ENCODE measurements around the gene HHIPL1.

HHIPL1 gene

DNA sequence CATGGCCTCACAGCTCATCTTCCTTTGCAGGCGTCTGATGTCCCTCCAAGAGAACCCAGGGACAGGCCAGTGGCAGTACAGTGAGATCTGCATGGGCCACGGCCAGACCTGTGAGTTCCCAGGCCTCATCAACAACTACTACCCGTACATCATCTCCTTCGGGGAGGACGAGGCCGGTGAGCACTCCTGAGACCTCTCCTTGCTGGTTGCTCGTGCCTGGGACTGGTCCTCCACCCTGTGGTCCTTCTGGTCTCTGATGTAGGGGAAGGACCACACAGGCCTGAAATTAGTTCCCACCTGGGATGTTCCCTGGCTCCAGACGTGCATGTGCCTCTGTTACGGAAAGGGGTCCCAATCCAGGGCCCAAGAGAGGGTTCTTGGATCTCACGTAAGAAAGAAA is 17.9 kb downstream of the HHIPL1 start:
- Mint-ChIP-seq H3K27ac (no peak overlapping the region), H3K9me3 (no peaks in the 10 kb centered on the region), H3K4me1 (ENCODE audit: low read depth in 2 of 2) (peaks cover 0 to 2% of the 10 kb centered on the region in 2 donors), H3K36me3 (ENCODE audit: insufficient read depth) (no peaks in the 10 kb centered on the region), H3K27me3 (peaks cover 24 to 75% of the 10 kb centered on the region in 2 donors), H3K4me3 (no peak overlapping the region)
- DNase-seq (no peak), ATAC-seq (replicated peaks) (no peak)

DNA sequence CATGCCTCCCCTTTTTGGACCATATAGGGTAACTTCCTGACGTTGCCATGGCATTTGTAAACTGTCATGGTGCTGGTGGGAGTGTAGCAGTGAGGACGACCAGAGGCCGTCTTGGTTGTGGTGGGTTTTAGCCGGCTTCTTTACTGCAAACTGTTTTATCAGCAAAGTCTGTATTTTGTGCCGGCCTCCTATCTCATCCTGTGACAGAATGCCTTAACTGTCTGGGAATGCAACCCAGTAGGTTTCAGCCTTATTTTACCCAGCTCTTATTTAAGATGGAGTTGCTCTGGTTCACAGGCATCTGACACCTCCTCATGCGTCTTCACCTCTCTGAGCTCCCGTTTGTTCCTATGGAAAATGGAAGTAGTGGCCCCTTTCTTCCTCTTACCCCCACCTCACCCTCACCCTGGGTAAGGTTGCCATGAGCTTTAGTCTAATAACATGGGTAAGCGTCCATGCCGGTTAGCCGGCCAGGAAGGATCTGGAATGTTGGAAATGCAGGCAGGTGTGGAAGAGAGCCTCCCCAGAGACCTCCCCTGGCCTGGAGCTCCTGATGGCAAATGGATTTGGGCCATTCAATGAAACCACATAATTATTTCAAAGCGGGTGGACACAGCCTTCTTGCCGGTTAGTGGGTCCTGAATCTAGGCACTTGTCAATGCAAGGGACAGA is 18.6 kb downstream of the HHIPL1 start:
- H3K27me3 Mint-ChIP-seq = peaks cover 17 to 75% of the 10 kb centered on the region in 2 donors
- ATAC-seq (replicated peaks) (no peak), DNase-seq (no peak)
- H3K4me3 Mint-ChIP-seq = no peak overlapping the region
- H3K27ac Mint-ChIP-seq = no peak overlapping the region
- no peaks in the 10 kb centered on the region for H3K9me3 Mint-ChIP-seq
- H3K4me1 Mint-ChIP-seq (ENCODE audit: low read depth in 2 of 2) = peaks cover 0 to 2% of the 10 kb centered on the region in 2 donors
- H3K36me3 Mint-ChIP-seq (ENCODE audit: insufficient read depth) = no peaks in the 10 kb centered on the region

DNA sequence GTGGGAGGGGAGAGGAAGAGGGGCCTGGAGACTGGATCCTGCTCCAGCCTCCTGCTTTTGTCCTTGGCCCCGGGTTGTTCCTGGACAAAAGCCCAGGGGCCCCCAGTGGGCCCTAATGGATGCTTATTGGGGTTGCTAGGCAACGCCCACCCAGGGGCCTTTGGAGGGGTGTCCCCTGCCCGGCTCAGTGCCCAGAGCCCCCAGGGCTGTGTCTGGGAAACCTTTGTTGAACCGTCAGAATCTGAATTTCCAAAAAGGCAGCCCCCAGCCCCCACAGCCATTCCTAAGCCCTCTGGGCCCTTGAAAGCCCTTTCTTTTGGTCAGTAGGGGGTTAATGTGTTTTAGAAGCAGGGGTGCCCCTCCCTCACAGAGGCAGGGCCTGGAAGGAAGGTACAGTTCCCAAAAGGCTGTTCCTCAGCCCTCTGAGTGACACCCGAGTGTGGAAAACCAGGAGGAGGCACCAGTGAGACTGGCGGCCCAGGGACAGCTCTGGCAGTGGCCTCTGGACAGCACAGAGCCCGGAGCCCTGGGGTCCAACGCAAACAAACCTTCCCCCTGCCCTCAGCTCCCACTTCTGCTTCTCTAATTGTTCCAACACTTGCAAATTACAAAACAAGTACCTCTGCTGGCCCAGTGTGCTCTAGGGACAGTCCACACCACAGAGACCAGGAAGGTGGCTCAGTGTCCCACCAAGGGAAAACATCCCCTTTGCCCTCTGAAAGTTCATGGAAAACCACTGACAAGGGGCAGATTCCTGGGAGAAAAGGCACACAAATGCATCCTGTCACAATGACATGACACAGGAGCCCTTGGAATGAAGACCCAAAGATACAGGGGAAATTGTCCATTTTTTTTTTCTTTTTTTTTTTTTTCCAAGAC is 19.4 kb downstream of the HHIPL1 start:
- peaks cover 0 to 2% of the 10 kb centered on the region in 2 donors for H3K4me1 Mint-ChIP-seq (ENCODE audit: low read depth in 2 of 2)
- no peak overlapping the region for H3K27ac Mint-ChIP-seq
- DNase-seq = no peak
- no peak overlapping the region for H3K4me3 Mint-ChIP-seq
- H3K9me3 Mint-ChIP-seq = no peaks in the 10 kb centered on the region
- no peaks in the 10 kb centered on the region for H3K36me3 Mint-ChIP-seq (ENCODE audit: insufficient read depth)
- no peak for ATAC-seq (replicated peaks)
- H3K27me3 Mint-ChIP-seq = peaks cover 13 to 77% of the 10 kb centered on the region in 2 donors

DNA sequence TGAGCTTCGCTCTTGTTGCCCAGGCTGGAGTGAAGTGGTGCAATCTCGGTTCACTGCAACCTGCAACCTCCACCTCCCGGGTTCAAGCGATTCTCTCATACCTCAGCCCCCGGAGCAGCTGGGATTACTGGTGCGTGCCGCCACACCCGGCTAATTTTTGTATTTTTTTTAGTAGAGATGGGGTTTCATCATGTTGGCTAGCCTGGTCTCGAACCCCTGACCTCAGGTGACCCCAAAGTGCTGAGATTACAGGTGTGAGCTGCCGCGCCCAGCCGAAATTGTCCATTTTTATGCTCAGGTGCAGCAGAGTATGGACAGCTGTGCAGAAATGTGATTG is 20.0 kb downstream of the HHIPL1 start:
- DNase-seq = no peak
- no peak for ATAC-seq (replicated peaks)
- Mint-ChIP-seq H3K27ac (no peak overlapping the region), H3K4me3 (no peak overlapping the region), H3K27me3 (peaks cover 12 to 77% of the 10 kb centered on the region in 2 donors), H3K9me3 (no peaks in the 10 kb centered on the region), H3K36me3 (ENCODE audit: insufficient read depth) (no peaks in the 10 kb centered on the region), H3K4me1 (ENCODE audit: low read depth in 2 of 2) (peaks cover 0 to 2% of the 10 kb centered on the region in 2 donors)

DNA sequence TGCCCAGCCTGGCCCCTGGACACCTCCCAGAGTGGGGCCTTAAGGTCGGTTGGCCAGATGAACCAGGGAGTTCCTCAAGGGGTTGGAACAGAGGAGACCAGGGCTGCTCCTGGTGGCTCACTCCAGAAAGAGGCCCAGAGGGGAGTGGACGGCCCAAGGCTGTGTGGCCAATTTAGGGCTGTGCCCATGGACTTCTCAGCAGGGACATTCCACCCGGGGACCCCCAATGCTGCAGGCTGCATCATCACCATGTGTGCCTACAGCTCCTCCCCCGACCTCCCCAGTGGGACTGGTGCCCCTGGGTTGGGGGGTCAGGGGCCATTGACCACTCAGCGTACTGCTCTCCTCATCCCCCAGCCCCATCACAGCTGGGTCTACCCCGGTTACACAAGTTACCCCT is 21.6 kb downstream of the HHIPL1 start:
- H3K4me3 Mint-ChIP-seq = no peak overlapping the region
- no peaks in the 10 kb centered on the region for H3K9me3 Mint-ChIP-seq
- no peaks in the 10 kb centered on the region for H3K36me3 Mint-ChIP-seq (ENCODE audit: insufficient read depth)
- H3K27me3 Mint-ChIP-seq = peaks cover 0 to 73% of the 10 kb centered on the region in 2 donors
- no peak overlapping the region for H3K27ac Mint-ChIP-seq
- no peak for DNase-seq
- no peaks in the 10 kb centered on the region for H3K4me1 Mint-ChIP-seq (ENCODE audit: low read depth in 2 of 2)
- no peak for ATAC-seq (replicated peaks)

DNA sequence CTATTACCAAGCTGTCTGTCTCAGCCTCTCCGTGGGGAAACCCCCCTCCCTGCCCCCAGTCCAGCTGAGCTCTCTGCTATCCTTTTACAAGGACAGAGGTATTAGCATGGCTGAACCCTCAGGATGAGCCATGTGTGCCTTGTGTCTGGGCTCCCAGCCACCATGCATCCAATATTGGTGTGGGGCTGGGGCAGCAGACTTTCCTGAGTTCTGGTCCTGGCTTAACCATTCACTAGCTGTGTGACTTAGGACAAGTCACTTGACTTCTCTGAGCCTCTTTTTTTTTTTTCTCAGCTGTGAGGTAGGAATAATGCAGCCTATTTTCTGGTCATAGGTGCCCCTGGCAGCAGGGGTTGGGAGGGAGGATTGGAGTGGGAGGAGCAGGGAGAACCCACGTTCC is 22.1 kb downstream of the HHIPL1 start:
- ATAC-seq (replicated peaks) = no peak
- no peak for DNase-seq
- H3K4me1 Mint-ChIP-seq (ENCODE audit: low read depth in 2 of 2) = no peaks in the 10 kb centered on the region
- H3K9me3 Mint-ChIP-seq = no peaks in the 10 kb centered on the region
- H3K4me3 Mint-ChIP-seq = no peak overlapping the region
- peaks cover 0 to 73% of the 10 kb centered on the region in 2 donors for H3K27me3 Mint-ChIP-seq
- no peak overlapping the region for H3K27ac Mint-ChIP-seq
- H3K36me3 Mint-ChIP-seq (ENCODE audit: insufficient read depth) = no peaks in the 10 kb centered on the region

DNA sequence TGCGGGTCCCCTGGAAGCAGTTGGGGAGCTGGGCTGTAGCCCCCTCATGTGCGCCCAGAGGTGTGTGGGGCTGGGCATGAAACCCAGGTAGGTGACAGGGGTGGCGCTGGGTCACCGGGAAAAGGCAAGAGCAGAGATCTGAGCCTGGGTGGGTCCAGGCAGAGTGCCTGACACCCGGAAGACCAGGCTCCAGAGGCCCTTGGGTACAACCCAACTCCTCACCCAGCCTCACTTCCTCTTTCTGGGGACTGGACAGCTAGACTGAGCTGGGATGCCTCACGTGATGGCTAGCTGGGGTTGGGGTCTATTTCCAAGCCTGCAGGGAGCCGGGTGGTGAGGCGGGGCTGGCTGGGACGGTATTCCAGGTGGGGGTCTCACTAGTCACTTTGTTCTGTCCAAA is 22.9 kb downstream of the HHIPL1 start:
- ATAC-seq (replicated peaks) = no peak
- Mint-ChIP-seq H3K9me3 (no peaks in the 10 kb centered on the region), H3K27ac (no peak overlapping the region), H3K4me1 (ENCODE audit: low read depth in 2 of 2) (peaks cover 4 to 6% of the 10 kb centered on the region in 2 donors), H3K4me3 (no peak overlapping the region), H3K27me3 (peaks cover 0 to 66% of the 10 kb centered on the region in 2 donors), H3K36me3 (ENCODE audit: insufficient read depth) (no peaks in the 10 kb centered on the region)
- no peak for DNase-seq

DNA sequence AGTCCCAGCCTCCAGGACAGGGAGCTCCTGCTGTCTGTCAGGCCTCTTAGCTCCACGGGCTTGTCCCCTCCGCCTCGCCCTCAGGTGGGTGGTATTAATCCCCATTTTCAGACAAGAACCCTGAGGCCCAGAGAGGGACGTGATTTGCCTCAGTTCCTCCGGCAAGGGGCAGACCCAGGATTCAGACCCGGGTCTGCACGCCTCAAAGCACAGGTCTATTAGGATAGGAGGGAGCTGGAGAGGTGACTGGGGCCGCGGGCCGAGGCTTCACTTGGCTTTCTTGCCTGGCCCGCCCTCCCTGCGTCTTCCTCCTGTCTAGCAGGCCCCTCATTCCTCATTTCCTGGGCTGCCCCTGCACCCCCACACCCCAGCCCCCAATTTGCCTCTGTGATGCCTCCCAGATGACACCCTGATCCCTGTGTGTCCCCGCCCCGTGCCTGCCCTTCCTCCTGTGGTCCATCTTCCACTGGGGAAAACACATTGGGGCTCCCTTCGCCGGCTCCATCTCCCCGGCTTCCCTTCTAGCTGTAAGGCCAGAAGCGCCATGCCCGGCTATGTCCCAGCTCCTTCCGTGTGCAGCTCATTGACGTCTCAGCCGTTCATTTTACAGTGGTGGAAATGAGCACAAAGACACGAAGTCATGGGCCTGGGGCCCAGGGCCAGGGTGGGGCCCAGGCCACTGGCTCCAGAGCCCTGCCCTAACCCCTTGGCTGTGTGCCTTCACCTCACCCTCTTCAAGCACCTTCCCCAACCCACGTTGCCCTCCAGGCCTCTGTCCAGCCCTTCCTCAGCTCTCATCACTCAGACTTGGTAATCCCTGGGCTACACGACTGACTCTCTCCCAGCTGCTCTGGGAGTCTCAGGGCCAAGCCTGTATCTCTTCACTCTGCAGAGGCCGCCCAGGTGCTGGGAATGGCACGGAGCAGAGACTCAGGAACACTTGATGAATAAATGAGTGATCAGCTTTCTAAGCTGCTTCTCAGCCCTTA is 23.7 kb downstream of the HHIPL1 start:
- H3K4me1 Mint-ChIP-seq (ENCODE audit: low read depth in 2 of 2) = peaks cover 9 to 11% of the 10 kb centered on the region in 2 donors
- peaks cover 0 to 58% of the 10 kb centered on the region in 2 donors for H3K27me3 Mint-ChIP-seq
- peaks cover 4% of the 10 kb centered on the region for H3K36me3 Mint-ChIP-seq (ENCODE audit: insufficient read depth)
- ATAC-seq (replicated peaks) (no peak), DNase-seq (no peak)
- no peak overlapping the region for H3K4me3 Mint-ChIP-seq
- H3K27ac Mint-ChIP-seq = no peak overlapping the region
- no peaks in the 10 kb centered on the region for H3K9me3 Mint-ChIP-seq

DNA sequence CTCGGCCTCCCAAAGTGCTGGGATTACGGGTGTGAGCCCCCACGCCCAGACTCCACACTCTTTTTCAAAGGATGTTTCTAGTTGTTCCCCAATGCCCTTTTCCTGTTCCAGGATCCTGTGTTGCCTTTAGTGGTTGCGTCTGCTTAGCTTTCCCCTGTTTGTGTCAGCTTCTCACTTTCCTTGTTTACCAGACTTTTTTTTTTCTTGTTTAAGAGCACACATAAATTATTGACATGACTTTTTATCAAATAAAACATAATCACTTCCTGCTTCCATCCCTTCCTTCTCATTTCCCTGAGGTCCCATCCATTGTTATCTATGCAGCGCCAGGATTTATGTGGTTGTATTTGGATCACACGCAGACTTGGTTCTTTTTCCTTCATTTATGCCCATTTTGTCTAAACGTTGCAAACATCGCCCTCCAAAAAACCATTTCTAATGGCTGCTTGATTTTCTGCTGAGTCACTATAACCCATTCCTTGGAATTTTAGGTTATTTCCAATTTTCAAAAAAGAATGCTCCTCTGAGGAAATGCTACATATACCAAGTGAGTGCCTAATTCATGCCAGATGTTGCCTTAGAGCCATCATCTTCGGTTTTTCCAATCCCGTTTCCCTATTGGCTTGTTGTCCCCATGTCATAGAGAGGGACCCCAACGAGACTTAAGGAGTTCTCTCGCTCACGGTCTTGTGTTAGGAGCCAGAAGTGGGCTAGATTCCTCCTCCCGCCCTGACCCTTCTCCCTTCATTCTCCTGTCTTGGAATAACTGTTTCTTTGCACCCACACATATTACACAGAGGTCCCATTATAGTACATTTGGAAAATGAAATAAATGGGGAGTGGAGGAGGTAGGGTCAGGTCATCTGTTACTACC is 25.7 kb downstream of the HHIPL1 start:
- peaks cover 4% of the 10 kb centered on the region for H3K36me3 Mint-ChIP-seq (ENCODE audit: insufficient read depth)
- ATAC-seq (replicated peaks) = no peak
- peak overlapping the region in 1 of 2 donors; percentile 3 for H3K27ac Mint-ChIP-seq
- H3K9me3 Mint-ChIP-seq = no peaks in the 10 kb centered on the region
- no peak overlapping the region for H3K4me3 Mint-ChIP-seq
- no peak for DNase-seq
- peaks cover 9 to 11% of the 10 kb centered on the region in 2 donors for H3K4me1 Mint-ChIP-seq (ENCODE audit: low read depth in 2 of 2)
- H3K27me3 Mint-ChIP-seq = peaks cover 0 to 46% of the 10 kb centered on the region in 2 donors

DNA sequence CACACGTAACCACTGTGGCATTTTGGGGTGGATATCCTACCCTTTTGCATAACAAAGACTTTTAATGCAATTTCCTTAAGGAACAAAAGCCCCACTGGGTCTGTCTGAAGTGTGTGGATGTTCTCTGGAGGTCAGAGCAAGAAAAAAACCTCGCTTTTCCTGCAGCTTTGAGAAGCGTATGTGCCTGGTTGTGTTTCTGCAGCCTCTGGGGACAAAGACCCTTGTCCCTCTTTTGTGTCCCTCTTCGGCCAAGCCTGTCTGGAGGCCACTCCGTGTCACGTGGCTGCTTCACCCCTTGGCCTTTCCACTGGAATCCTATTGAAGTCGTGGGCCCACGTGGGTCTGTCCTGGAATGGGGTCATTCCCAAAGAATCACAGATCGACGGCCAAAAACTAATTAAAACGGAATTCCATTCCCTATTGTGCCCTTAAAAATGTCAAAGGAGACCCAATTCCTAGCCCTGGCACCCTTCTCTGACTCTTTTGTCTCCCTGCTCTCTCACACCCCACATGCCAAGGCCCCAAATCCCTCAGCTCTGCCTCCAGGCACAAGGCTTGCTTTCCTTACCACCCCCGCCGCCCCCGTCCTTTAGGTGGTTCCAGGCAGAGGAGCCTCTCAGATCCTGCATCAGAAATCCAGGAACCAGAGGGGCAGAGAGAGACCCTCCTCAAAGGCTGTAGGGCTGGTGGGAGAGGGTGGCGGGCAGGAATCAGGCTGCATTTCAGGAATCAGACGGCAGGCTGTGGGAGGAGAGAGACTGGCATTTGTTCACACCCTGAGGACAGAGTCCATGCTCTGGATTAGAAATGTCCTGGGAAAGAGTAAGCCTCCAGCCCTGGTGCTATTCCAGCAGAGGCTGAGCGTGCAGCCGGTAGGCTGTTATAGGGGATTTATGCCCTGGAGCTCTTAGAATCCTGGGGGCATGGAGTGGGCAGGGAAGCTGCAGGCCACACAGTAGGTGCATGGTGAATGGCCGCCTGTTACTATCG is 26.6 kb downstream of the HHIPL1 start:
- H3K27ac Mint-ChIP-seq = peak overlapping the region in 1 of 2 donors; percentile 85

DNA sequence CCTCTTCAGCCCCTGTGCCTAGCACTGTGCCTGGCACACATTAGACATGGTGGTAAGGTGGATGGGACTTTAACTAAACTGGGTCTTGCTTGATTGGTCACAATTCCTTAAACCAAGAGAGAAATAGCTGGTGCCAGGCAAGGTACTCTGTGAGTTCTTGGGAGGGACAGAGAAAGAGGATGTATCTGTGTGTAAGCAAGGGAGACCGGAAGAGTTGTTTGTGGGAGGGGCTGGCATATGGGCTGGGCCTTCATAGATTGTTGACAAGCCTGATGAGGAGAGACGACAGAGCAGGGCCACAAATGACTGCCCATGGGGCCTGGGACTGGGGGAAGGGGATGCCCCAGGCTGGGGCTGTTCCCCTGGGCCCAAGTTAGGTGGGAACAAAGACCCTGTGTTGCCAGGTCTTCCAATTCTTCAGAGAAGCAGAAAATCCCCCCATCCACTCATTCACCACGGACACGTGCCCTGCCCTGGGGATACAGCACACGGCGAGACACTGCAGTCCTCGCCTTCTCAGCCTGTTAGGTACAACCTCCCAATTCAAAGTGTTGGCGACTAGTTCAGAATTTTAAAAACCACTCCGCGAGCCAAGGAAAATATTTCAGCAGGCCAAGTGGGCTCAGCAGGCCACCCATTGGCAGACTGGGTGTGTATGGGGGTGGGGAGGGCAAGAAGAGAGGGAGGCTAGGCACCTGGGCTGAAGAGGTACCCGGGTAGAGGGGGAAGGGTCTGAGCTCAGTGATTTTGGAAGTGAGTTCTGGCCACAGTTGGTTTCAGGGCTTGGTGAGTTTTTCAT is 27.8 kb downstream of the HHIPL1 start:
- DNase-seq (peak; percentile 13 to 40 (median 24)), ATAC-seq (replicated peaks) (peak; percentile 89)
- H3K27me3 Mint-ChIP-seq = peaks cover 0 to 35% of the 10 kb centered on the region in 2 donors
- peak overlapping the region; percentile 85 to 89 for H3K27ac Mint-ChIP-seq
- H3K36me3 Mint-ChIP-seq (ENCODE audit: insufficient read depth) = peaks cover 4% of the 10 kb centered on the region
- peaks cover 23% of the 10 kb centered on the region in 2 donors for H3K4me1 Mint-ChIP-seq (ENCODE audit: low read depth in 2 of 2)
- no peaks in the 10 kb centered on the region for H3K9me3 Mint-ChIP-seq
- peak overlapping the region; percentile 61 for H3K4me3 Mint-ChIP-seq

More for the DNA sequence above, 26.6 kb downstream of the HHIPL1 start:
- H3K36me3 Mint-ChIP-seq (ENCODE audit: insufficient read depth) = peaks cover 4% of the 10 kb centered on the region
- ATAC-seq (replicated peaks) (no peak), DNase-seq (no peak)
- peaks cover 17% of the 10 kb centered on the region in 2 donors for H3K4me1 Mint-ChIP-seq (ENCODE audit: low read depth in 2 of 2)
- H3K4me3 Mint-ChIP-seq = no peak overlapping the region
- no peaks in the 10 kb centered on the region for H3K9me3 Mint-ChIP-seq
- H3K27me3 Mint-ChIP-seq = peaks cover 0 to 46% of the 10 kb centered on the region in 2 donors
